DND-41 (cell line): Measurements from ENCODE around the gene AGAP2.
"Not testable (repeated sequence)": the region's sequence is repeated elsewhere in the genome, so short reads cannot be mapped to it uniquely, and the experiment has no call there.

Source experiments
- ATAC-seq: fragments of 200-7000 bp; cut with Tn5 transposase; 3 replicates; pipeline ENCODE4 v1.9.1; 2021; ENCODE audit warnings: low read depth; ENCODE audit not compliant: insufficient read depth
- DNase-seq: peaks from one replicate; pipeline ENCODE4 v3.0.0-alpha.2; 2020
- H2AFZ ChIP-seq: 2 replicates; pipeline ENCODE4 v1.6.0; 2012; ENCODE audit warnings: low read depth, low read length
- H3K27ac ChIP-seq: 2 replicates; pipeline ENCODE4 v1.5.1; 2012; ENCODE audit warnings: low read length, inconsistent platforms
- H3K27me3 ChIP-seq: fragments of 200-600 bp; sonication (generic); 2 replicates; pipeline ENCODE4 v1.6.0; 2012; ENCODE audit warnings: low read length, mild to moderate bottlenecking, inconsistent platforms; ENCODE audit not compliant: insufficient read depth, poor library complexity
- H3K36me3 ChIP-seq: 2 replicates; pipeline ENCODE4 v1.5.1; 2012; ENCODE audit warnings: low read length, inconsistent platforms; ENCODE audit not compliant: insufficient read depth
- H3K4me1 ChIP-seq: 2 replicates; pipeline ENCODE4 v1.5.1; 2012; ENCODE audit warnings: mild to moderate bottlenecking, low read length; ENCODE audit not compliant: insufficient read depth
- H3K4me2 ChIP-seq: 2 replicates; pipeline ENCODE4 v1.6.0; 2012; ENCODE audit warnings: mild to moderate bottlenecking, moderate library complexity, low read length, inconsistent platforms; ENCODE audit not compliant: insufficient read depth
- H3K4me3 ChIP-seq, 2 experiments: fragments of 200-600 bp in 1 of 2; shearing (Covaris generic) in 1 of 2; 2 replicates each; pipeline ENCODE4 v1.5.1; 2012 to 2016; ENCODE audit warnings: inconsistent platforms in 2 of 2, low read length in 2 of 2, mild to moderate bottlenecking in 2 of 2, low read depth in 1 of 2, moderate library complexity in 1 of 2
- H3K79me2 ChIP-seq: 2 replicates; pipeline ENCODE4 v1.6.0; 2012; ENCODE audit warnings: low read length, inconsistent platforms; ENCODE audit not compliant: insufficient read depth
- H3K9ac ChIP-seq: 2 replicates; pipeline ENCODE4 v1.6.0; 2012; ENCODE audit warnings: low read depth, mild to moderate bottlenecking, inconsistent platforms, low read length, moderate library complexity
- H3K9me3 ChIP-seq: 2 replicates; pipeline ENCODE4 v1.5.1; 2012; ENCODE audit warnings: low read length, moderate library complexity, mild to moderate bottlenecking, inconsistent platforms; ENCODE audit not compliant: insufficient read depth, severe bottlenecking
- H4K20me1 ChIP-seq: 2 replicates; pipeline ENCODE4 v1.6.0; 2012; ENCODE audit warnings: low read length; ENCODE audit not compliant: insufficient read depth
- CTCF ChIP-seq: IDR thresholded peaks from 2 replicates; pipeline ENCODE4 v1.5.1; 2012; ENCODE audit warnings: borderline replicate concordance, low read length, moderate library complexity, mild to moderate bottlenecking; ENCODE audit not compliant: poor library complexity, severe bottlenecking; ENCODE audit errors: extremely low read depth
- EZH2 ChIP-seq: IDR thresholded peaks from 3 replicates; pipeline ENCODE4 v1.6.1; 2012; ENCODE audit warnings: borderline replicate concordance, low read depth, mild to moderate bottlenecking, moderate library complexity, low read length, inconsistent platforms; ENCODE audit not compliant: severe bottlenecking

The AGAP2 gene

GRCh38 chr12:57679697-57680096 is 58.8 kb downstream of the AGAP2 start:
- Histone ChIP-seq H3K79me2 (no peaks in the 10 kb centered on the region), H3K36me3 (no peaks in the 10 kb centered on the region), H3K4me3 (no peak overlapping the region), H3K9me3 (no peaks in the 10 kb centered on the region), H2AFZ (no peak overlapping the region), H3K27me3 (no peaks in the 10 kb centered on the region), H3K27ac (no peak overlapping the region), H3K9ac (no peak overlapping the region), H3K4me1 (no peaks in the 10 kb centered on the region), H3K4me2 (no peak overlapping the region), H4K20me1 (no peaks in the 10 kb centered on the region)
- ATAC-seq, result no peak
- no peak for DNase-seq
- TF ChIP-seq EZH2, result no peak
- no peak for TF ChIP-seq CTCF

GRCh38 chr12:57677947-57678346 is 60.6 kb downstream of the AGAP2 start:
- not testable (repeated sequence) for H3K27me3 ChIP-seq, H3K27ac ChIP-seq, H3K79me2 ChIP-seq, H4K20me1 ChIP-seq, H2AFZ ChIP-seq, H3K4me1 ChIP-seq, ATAC-seq, H3K9me3 ChIP-seq, H3K36me3 ChIP-seq, H3K4me2 ChIP-seq, DNase-seq, H3K4me3 ChIP-seq, H3K9ac ChIP-seq

- DNase-seq, result no peak
- no peak overlapping the region for H3K27ac ChIP-seq
- H4K20me1 ChIP-seq, result no peaks in the 10 kb centered on the region
- no peaks in the 10 kb centered on the region for H3K36me3 ChIP-seq
- ATAC-seq, result no peak
- TF ChIP-seq EZH2 (no peak), CTCF (no peak)
- H3K9ac ChIP-seq, result no peak overlapping the region
- H3K9me3 ChIP-seq, result no peaks in the 10 kb centered on the region
- H3K4me3 ChIP-seq, result no peak overlapping the region
- no peaks in the 10 kb centered on the region for H3K79me2 ChIP-seq
- H3K27me3 ChIP-seq, result no peaks in the 10 kb centered on the region
- no peaks in the 10 kb centered on the region for H3K4me1 ChIP-seq
- no peak overlapping the region for H3K4me2 ChIP-seq
- no peak overlapping the region for H2AFZ ChIP-seq
These were observed 63.9 kb downstream of the AGAP2 start for GRCh38 chr12:57674691-57675090.
